MM.1S (cell line): Measurements from ENCODE around the gene GUCA1A.

Experiments
- CTCF ChIP-seq: fragments of 300-600 bp; sonication (generic); IDR thresholded peaks from 2 replicates; pipeline ENCODE4 v1.5.1; 2016; ENCODE audit warnings: antibody characterized with exemption, low read length, mixed read lengths
- EZH2 ChIP-seq: fragments of 300-600 bp; sonication (generic); optimal IDR thresholded peaks from 2 replicates; pipeline ENCODE3; 2017; ENCODE audit warnings: low read depth, mild to moderate bottlenecking, antibody characterized with exemption, low read length, mixed read lengths
- EZH2phosphoT487 ChIP-seq: fragments of 300-600 bp; sonication (generic); IDR thresholded peaks from 2 replicates; pipeline ENCODE4 v1.6.1; 2018; ENCODE audit warnings: antibody characterized with exemption, low read length

DNA sequence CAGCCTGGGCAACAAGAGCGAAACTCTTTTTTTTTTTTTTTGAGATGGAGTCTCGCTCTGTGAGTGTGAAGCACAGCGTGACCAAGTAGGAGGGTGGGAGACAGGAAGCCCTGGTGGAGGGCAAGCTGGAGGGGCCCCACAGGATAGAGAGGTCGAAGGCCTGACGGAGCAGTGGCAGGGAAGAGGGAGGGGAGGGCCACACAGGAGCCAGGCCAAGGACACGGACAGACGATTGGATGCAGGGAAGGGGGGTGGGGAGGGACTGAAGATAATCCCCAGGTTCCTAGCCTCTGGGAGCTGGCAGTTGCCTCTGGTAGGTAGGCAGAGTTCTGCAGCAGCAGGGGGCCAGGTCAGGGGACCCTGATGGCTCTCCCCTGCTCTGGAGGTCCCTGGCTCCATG, 10.8 kb upstream of the GUCA1A start:
- TF ChIP-seq CTCF (no peak), EZH2phosphoT487 (no peak), EZH2 (no peak)
